Neutrophil (primary cell): Measurements from ENCODE around the gene PIP5KL1.

Experiments used
- H3K27ac ChIP-seq: fragments of 200-600 bp; sonication (generic); 2 replicates; pipeline ENCODE4 v1.5.1; 2016; ENCODE audit warnings: mild to moderate bottlenecking, moderate library complexity
- H3K27me3 ChIP-seq: fragments of 200-600 bp; sonication (generic); 2 replicates; pipeline ENCODE4 v1.6.0; 2016; ENCODE audit warnings: mild to moderate bottlenecking
- H3K36me3 ChIP-seq: fragments of 200-600 bp; sonication (generic); 2 replicates; pipeline ENCODE4 v1.5.1; 2017
- H3K4me1 ChIP-seq, 2 experiments: fragments of 200-600 bp in 1 of 2; sonication (generic) in 1 of 2; 1 replicate in 1 of 2; 2 replicates in 1 of 2; pipeline versions ENCODE4 v1.5.1 to v1.6.1; 2013 to 2016; ENCODE audit warnings: low read depth in 1 of 2, low read length in 1 of 2, mild to moderate bottlenecking in 1 of 2, moderate library complexity in 1 of 2; ENCODE audit not compliant: control insufficient read depth in 1 of 2, insufficient read depth in 1 of 2
- H3K4me3 ChIP-seq, 2 experiments: fragments of 200-600 bp in 1 of 2; sonication (generic) in 1 of 2; 1 replicate in 1 of 2; 2 replicates in 1 of 2; pipeline ENCODE4 v1.5.1; 2013 to 2016; ENCODE audit warnings: low read depth in 1 of 2, low read length in 1 of 2, mild to moderate bottlenecking in 1 of 2, moderate library complexity in 1 of 2
- H3K9me3 ChIP-seq: fragments of 200-600 bp; sonication (generic); 2 replicates; pipeline ENCODE4 v1.5.1; 2016
- CTCF ChIP-seq: fragments of 200-600 bp; sonication (generic); IDR thresholded peaks from 2 replicates; pipeline ENCODE4 v1.5.1; 2016; ENCODE audit warnings: antibody characterized with exemption

Gene PIP5KL1

GRCh38 chr9:127960410-127961154 lies 30.0 kb upstream of the PIP5KL1 start:
- Histone ChIP-seq H3K36me3 (no peaks in the 10 kb centered on the region), H3K27me3 (no peaks in the 10 kb centered on the region), H3K4me1 (peaks cover 3 to 4% of the 10 kb centered on the region in 2 experiments), H3K9me3 (no peaks in the 10 kb centered on the region), H3K27ac (no peak overlapping the region), H3K4me3 (no peak overlapping the region)
- no peak for TF ChIP-seq CTCF

- no peaks in the 10 kb centered on the region for H3K9me3 ChIP-seq
- H3K4me3 ChIP-seq: no peak overlapping the region
- no peak for TF ChIP-seq CTCF
- no peaks in the 10 kb centered on the region for H3K36me3 ChIP-seq
- H3K27me3 ChIP-seq: no peaks in the 10 kb centered on the region
- no peak overlapping the region for H3K27ac ChIP-seq
- no peaks in the 10 kb centered on the region for H3K4me1 ChIP-seq
Observed at GRCh38 chr9:127959841-127960409, 29.3 kb upstream of the PIP5KL1 start.

- Histone ChIP-seq H3K9me3 (no peaks in the 10 kb centered on the region), H3K4me1 (no peaks in the 10 kb centered on the region), H3K27ac (no peak overlapping the region)
Observed at GRCh38 chr9:127959398-127959797, 28.8 kb upstream of the PIP5KL1 start.

GRCh38 chr9:127958728-127959127 lies 28.2 kb upstream of the PIP5KL1 start:
- Histone ChIP-seq H3K4me1 (no peaks in the 10 kb centered on the region), H3K4me3 (no peak overlapping the region), H3K9me3 (no peaks in the 10 kb centered on the region), H3K36me3 (no peaks in the 10 kb centered on the region), H3K27me3 (no peaks in the 10 kb centered on the region), H3K27ac (no peak overlapping the region)
- TF ChIP-seq CTCF: no peak

More at GRCh38 chr9:127959398-127959797, 28.8 kb upstream of the PIP5KL1 start:
- H3K4me3 ChIP-seq: no peak overlapping the region
- TF ChIP-seq CTCF: no peak
- no peaks in the 10 kb centered on the region for H3K36me3 ChIP-seq
- H3K27me3 ChIP-seq: no peaks in the 10 kb centered on the region

- no peaks in the 10 kb centered on the region for H3K9me3 ChIP-seq
- H3K27me3 ChIP-seq: no peaks in the 10 kb centered on the region
- H3K4me3 ChIP-seq: no peak overlapping the region
- no peaks in the 10 kb centered on the region for H3K4me1 ChIP-seq
- no peak for TF ChIP-seq CTCF
- H3K36me3 ChIP-seq: no peaks in the 10 kb centered on the region
- no peak overlapping the region for H3K27ac ChIP-seq
Observed at GRCh38 chr9:127955294-127956015, 24.9 kb upstream of the PIP5KL1 start.
